GM18505 (cell line): ENCODE results near the gene FAM98C.

Experiments
- ATAC-seq: cut with Tn5 transposase; IDR thresholded peaks from one replicate; pipeline ENCODE4 v1.9.1; 2021; ENCODE audit not compliant: unreplicated experiment
- POLR2A ChIP-seq: IDR thresholded peaks from 4 replicates; pipeline ENCODE4 v1.6.1; 2011; ENCODE audit warnings: borderline replicate concordance; ENCODE audit not compliant: insufficient read depth, insufficient read length; ENCODE audit errors: extremely low read depth

The FAM98C gene

GRCh38 chr19:38455031-38455430 lies 52.1 kb downstream of the FAM98C start:
- ATAC-seq = no peak
- no peak for TF ChIP-seq POLR2A

GRCh38 chr19:38457202-38457601 lies 54.3 kb downstream of the FAM98C start:
- TF ChIP-seq POLR2A = no peak

GRCh38 chr19:38457690-38458405 lies 55.0 kb downstream of the FAM98C start:
- no peak for TF ChIP-seq POLR2A
- ATAC-seq = no peak

More at GRCh38 chr19:38457202-38457601, 54.3 kb downstream of the FAM98C start:
- ATAC-seq = no peak
